H1 (cell line): ENCODE data around the gene OR13C5. TPM values are rescaled to one million over a fixed set of nuclear protein-coding genes. Genes with fewer than 3 reads are reported as not detected.
"Not testable (repeated sequence)": the region's sequence is repeated elsewhere in the genome, so short reads cannot be mapped to it uniquely, and the experiment has no call there.

Experiments
- CTCF ChIA-PET: fragments of 300-600 bp; sonication (Branson Sonifier 250); formaldehyde crosslinking; loops from one replicate; lab custom pipeline; 2021; ENCODE audit not compliant: partially characterized antibody; lab: Charles Lee
- POLR2A ChIA-PET: fragments of 300-600 bp; sonication (Branson Sonifier 250); formaldehyde crosslinking; loops from one replicate; lab custom pipeline; 2021; ENCODE audit warnings: inconsistent platforms; ENCODE audit not compliant: partially characterized antibody; lab: Charles Lee
- DNase-seq, 2 experiments: peaks; one replicate each; pipeline versions ENCODE4 v3.0.0 to v3.0.0-alpha.2; 2010 to 2022; ENCODE audit warnings: low spot score in 2 of 2, low read depth in 1 of 2, mixed read lengths in 1 of 2
- FAIRE-seq: peaks from 2 replicates; lab custom pipeline; 2011; peaks lifted over from hg19 to GRCh38; lab: Jason Lieb, UNC
- H2AFZ ChIP-seq: 2 replicates; pipeline ENCODE4 v1.8.1; 2012; ENCODE audit warnings: low read length, inconsistent platforms
- H2AK5ac ChIP-seq: 2 replicates; pipeline ENCODE4 v1.6.1; 2013; ENCODE audit warnings: low read depth, low read length
- H2BK120ac ChIP-seq: replicated peaks from 2 replicates; pipeline ENCODE3; 2013; ENCODE audit warnings: low read depth, low read length, inconsistent platforms
- H2BK12ac ChIP-seq: 2 replicates; pipeline ENCODE4 v1.6.1; 2013; ENCODE audit warnings: low read depth, low read length
- H2BK15ac ChIP-seq: 2 replicates; pipeline ENCODE4 v1.6.1; 2013; ENCODE audit warnings: low read length
- H2BK20ac ChIP-seq: 2 replicates; pipeline ENCODE4 v1.6.1; 2013; ENCODE audit warnings: low read length
- H2BK5ac ChIP-seq: 2 replicates; pipeline ENCODE4 v1.6.1; 2013; ENCODE audit warnings: low read depth, low read length
- H3K14ac ChIP-seq: 2 replicates; pipeline ENCODE4 v1.6.1; 2013; ENCODE audit warnings: inconsistent platforms; ENCODE audit not compliant: insufficient read length
- H3K18ac ChIP-seq: 2 replicates; pipeline ENCODE4 v1.6.1; 2013; ENCODE audit warnings: low read length; ENCODE audit errors: extremely low read depth
- H3K23ac ChIP-seq: 2 replicates; pipeline ENCODE4 v1.6.1; 2013; ENCODE audit warnings: inconsistent platforms; ENCODE audit not compliant: insufficient read length
- H3K23me2 ChIP-seq: 2 replicates; pipeline ENCODE4 v1.6.1; 2013; ENCODE audit warnings: low read depth, low read length
- H3K27ac ChIP-seq: 2 replicates; pipeline ENCODE4 v1.6.1; 2011; ENCODE audit warnings: low read depth, low read length, inconsistent platforms
- H3K27me3 ChIP-seq, 4 experiments: replicated peaks in 1 of 4; 1 replicate in 1 of 4; 2 replicates in 3 of 4; pipeline versions ENCODE4 v1.6.1 to v1.8.1; 2011 to 2013; ENCODE audit warnings: low read length in 3 of 4, mild to moderate bottlenecking in 3 of 4, inconsistent platforms in 2 of 4, mixed read lengths in 2 of 4, moderate library complexity in 1 of 4; ENCODE audit not compliant: control insufficient read depth in 3 of 4, insufficient read depth in 3 of 4; ENCODE audit errors: extremely low read depth in 1 of 4
- H3K36me3 ChIP-seq, 4 experiments: 2 replicates each; pipeline versions ENCODE4 v1.6.1 to v1.8.1; 2011 to 2013; ENCODE audit warnings: mild to moderate bottlenecking in 4 of 4, low read length in 3 of 4, moderate library complexity in 2 of 4, control low read depth in 1 of 4, inconsistent platforms in 1 of 4; ENCODE audit not compliant: insufficient read depth in 4 of 4, control insufficient read depth in 2 of 4
- H3K4ac ChIP-seq: replicated peaks from 2 replicates; pipeline ENCODE3; 2013; ENCODE audit warnings: low read length, low read depth, mixed read lengths, inconsistent platforms; ENCODE audit not compliant: insufficient read length
- H3K4me1 ChIP-seq, 4 experiments: replicated peaks in 1 of 4; 1 replicate in 1 of 4; 2 replicates in 3 of 4; pipeline versions ENCODE4 v1.6.1 to v1.8.1; 2011 to 2013; ENCODE audit warnings: low read length in 3 of 4, inconsistent platforms in 2 of 4, mixed read lengths in 1 of 4; ENCODE audit not compliant: insufficient read depth in 4 of 4, control insufficient read depth in 3 of 4
- H3K4me2 ChIP-seq, 2 experiments: 2 replicates each; pipeline versions ENCODE4 v1.6.1 to v1.8.1; 2011 to 2013; ENCODE audit warnings: low read depth in 2 of 2, low read length in 2 of 2, control low read depth in 1 of 2, inconsistent platforms in 1 of 2, mild to moderate bottlenecking in 1 of 2; ENCODE audit not compliant: insufficient read depth in 1 of 2
- H3K4me3 ChIP-seq, 4 experiments: fragments of 200-600, 300-600 bp in 1 of 4; sonication (generic), shearing (Covaris generic), sonication (Bioruptor Twin) in 1 of 4; 2 replicates each; pipeline versions ENCODE4 v1.5.1 to v1.8.1; 2011 to 2016; ENCODE audit warnings: low read length in 4 of 4, low read depth in 3 of 4, control low read depth in 2 of 4, inconsistent platforms in 2 of 4, mild to moderate bottlenecking in 2 of 4, mixed read lengths in 1 of 4, moderate library complexity in 1 of 4; ENCODE audit not compliant: insufficient read depth in 2 of 4; ENCODE audit errors: extremely low read depth in 1 of 4
- H3K56ac ChIP-seq: replicated peaks from 2 replicates; pipeline ENCODE3; 2013; ENCODE audit warnings: low read depth, mild to moderate bottlenecking, mixed read lengths, low read length, inconsistent platforms; ENCODE audit not compliant: insufficient read length
- H3K79me1 ChIP-seq: 2 replicates; pipeline ENCODE4 v1.6.1; 2013; ENCODE audit warnings: low read depth, low read length, control low read depth
- H3K79me2 ChIP-seq, 2 experiments: 2 replicates each; pipeline versions ENCODE4 v1.6.1 to v1.8.1; 2012 to 2013; ENCODE audit warnings: low read length in 2 of 2, mild to moderate bottlenecking in 2 of 2, inconsistent platforms in 1 of 2; ENCODE audit not compliant: insufficient read depth in 2 of 2, control insufficient read depth in 1 of 2
- H3K9ac ChIP-seq, 4 experiments: replicated peaks in 1 of 4; 1 replicate in 1 of 4; 2 replicates in 3 of 4; pipeline versions ENCODE4 v1.6.1 to v1.8.1; 2011 to 2013; ENCODE audit warnings: low read depth in 3 of 4, low read length in 3 of 4, control low read depth in 2 of 4, mild to moderate bottlenecking in 2 of 4, moderate library complexity in 2 of 4, inconsistent platforms in 1 of 4; ENCODE audit errors: extremely low read depth in 1 of 4
- H3K9me3 ChIP-seq, 2 experiments: 2 replicates each; pipeline versions ENCODE4 v1.6.1 to v1.8.1; 2012 to 2013; ENCODE audit warnings: mild to moderate bottlenecking in 2 of 2, moderate library complexity in 2 of 2, control low read depth in 1 of 2, inconsistent platforms in 1 of 2, low read depth in 1 of 2, low read length in 1 of 2, mixed read lengths in 1 of 2; ENCODE audit not compliant: insufficient read depth in 2 of 2
- H4K20me1 ChIP-seq, 2 experiments: replicated peaks in 1 of 2; 2 replicates each; pipeline versions ENCODE3 to v1.8.1; 2011 to 2013; ENCODE audit warnings: inconsistent platforms in 2 of 2, low read length in 2 of 2, mild to moderate bottlenecking in 1 of 2; ENCODE audit not compliant: insufficient read depth in 2 of 2, control insufficient read depth in 1 of 2
- H4K5ac ChIP-seq: 2 replicates; pipeline ENCODE4 v1.6.1; 2013; ENCODE audit warnings: low read length, low read depth, mixed read lengths, inconsistent platforms; ENCODE audit not compliant: insufficient read length
- H4K8ac ChIP-seq: 2 replicates; pipeline ENCODE4 v1.8.0; 2013; ENCODE audit warnings: mild to moderate bottlenecking, moderate library complexity, low read length, inconsistent platforms; ENCODE audit not compliant: insufficient read depth; ENCODE audit errors: extremely low read depth
- H4K91ac ChIP-seq: replicated peaks from 2 replicates; pipeline ENCODE3; 2013; ENCODE audit warnings: low read length, mixed read lengths, inconsistent platforms; ENCODE audit not compliant: insufficient read length
- SRF ChIP-seq: IDR thresholded peaks from 2 replicates; pipeline ENCODE4 v1.6.1; 2011; ENCODE audit warnings: mild to moderate bottlenecking, low read depth, low read length, moderate library complexity
- WGBS, 2 experiments: shearing (Covaris generic) in 1 of 2; methylation state at CpG; one replicate each; pipeline versions ENCODE4 v1.1.6 to v1.1.7; 2013 to 2015; ENCODE audit warnings: low lambda C conversion rate in 2 of 2, mixed read lengths in 2 of 2, inconsistent platforms in 1 of 2, low coverage in 1 of 2, missing lambda C conversion rate in 1 of 2; ENCODE audit not compliant: insufficient replicate concordance in 2 of 2, insufficient coverage in 1 of 2, insufficient read length in 1 of 2; ENCODE audit errors: extremely low coverage in 1 of 2, missing lambda C conversion rate in 1 of 2; 5-methylcytosine and 5-hydroxymethylcytosine counted together
- polyA plus RNA-seq, 7 experiments: library from polyadenylated mRNA; depleted of rRNA in 3 of 7; stranded (reverse) in 5 of 7; unstranded in 2 of 7; fragments of >200 nt in 5 of 7; fragments of 200-250 nt in 2 of 7; gene quantifications; 1 replicate in 5 of 7; 2 replicates in 1 of 7; 4 replicates in 1 of 7; pipeline versions ENCODE4 v1.2.1 to v1.2.3, GENCODE V29; 2011 to 2013; ENCODE audit warnings: missing spikeins in 2 of 7, mixed read lengths in 2 of 7
- total RNA-seq: library from RNA; stranded (reverse); fragmentation: NEBNext Ultra II Directional; extraction: Animal tissue kit (Norgen Biotek cat#: 25700); gene quantifications from 2 replicates; pipeline ENCODE4 v1.2.1, GENCODE V29; 2021

Gene OR13C5
- total and polyA plus RNA-seq, 2 of the 8 experiments (the other 6 are each of a cell fraction or from before 2014, with no cell fraction given), result not detected

- no peak for TF ChIP-seq SRF
Measured at GRCh38 chr9:104604801-104605200, 5.6 kb upstream of the OR13C5 start (continued).

GRCh38 chr9:104598749-104599148 lies 464 bp downstream of the OR13C5 start:
- POLR2A ChIA-PET, H3K79me1 ChIP-seq, H3K4me3 ChIP-seq, H3K56ac ChIP-seq, H3K79me2 ChIP-seq, H4K8ac ChIP-seq, H3K4me1 ChIP-seq, H2BK12ac ChIP-seq, H4K20me1 ChIP-seq, H3K9ac ChIP-seq, H3K9me3 ChIP-seq, DNase-seq, H3K36me3 ChIP-seq, H3K4me2 ChIP-seq, H2AK5ac ChIP-seq, H3K4ac ChIP-seq, H3K23ac ChIP-seq, CTCF ChIA-PET, H3K14ac ChIP-seq, H4K91ac ChIP-seq, H3K23me2 ChIP-seq, FAIRE-seq, H4K5ac ChIP-seq, H2BK5ac ChIP-seq, H3K27me3 ChIP-seq, H2BK20ac ChIP-seq, H2AFZ ChIP-seq, H3K18ac ChIP-seq, H2BK120ac ChIP-seq, H3K27ac ChIP-seq, H2BK15ac ChIP-seq: not testable (repeated sequence)
- WGBS, 2 experiments, result 85% methylated on average over 3 of the region's 3 CpGs; no CpG with 5 or more reads in 1 of the 2 experiments
